ENCODE data around the gene ARG2. TPM values are rescaled to one million over a fixed set of nuclear protein-coding genes. Genes with fewer than 3 reads are reported as not detected.
A peak's percentile ranks its signal among the peaks of the same experiment; 100 is the strongest.

Gene ARG2
- total RNA-seq, 1 experiment from 2014 or later: 8.6 TPM

DNA sequence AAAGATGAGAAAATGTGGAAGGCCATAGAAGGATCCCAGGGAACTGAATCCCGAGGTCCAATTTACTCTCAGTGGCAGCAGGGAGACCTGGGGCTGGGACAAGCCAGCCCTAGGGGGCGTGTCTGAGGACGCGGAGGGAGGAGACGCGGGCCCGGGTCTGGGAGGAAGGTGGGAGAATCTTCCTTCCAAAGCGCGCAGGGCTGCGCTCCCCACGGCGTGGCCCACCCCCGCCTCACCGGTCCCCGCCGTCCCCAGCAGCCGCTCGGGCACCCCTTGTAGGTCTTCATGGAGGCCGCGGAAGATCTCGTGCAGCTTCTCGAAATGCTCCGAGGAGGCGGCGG, 54.4 kb downstream of the ARG2 start:
- H3K36me3 ChIP-seq (ENCODE audit: low read depth): peaks cover 26% of the 10 kb centered on the region
- H2AFZ ChIP-seq: peak overlapping the region; percentile 94
- H3F3A ChIP-seq (ENCODE audit: insufficient read depth, low read depth): peaks cover 31% of the 10 kb centered on the region
- peak overlapping the region; percentile 87 for H3K4me3 ChIP-seq
- no peaks in the 10 kb centered on the region for H3K9me2 ChIP-seq (ENCODE audit: insufficient read depth)
- no TSS peak for BruUV-seq (replicated peaks)
- peaks cover 45% of the 10 kb centered on the region for H4K20me1 ChIP-seq (ENCODE audit: insufficient read depth)
- H3K4me2 ChIP-seq: peak overlapping the region; percentile 98
- H3K9me3 ChIP-seq (ENCODE audit: insufficient read depth, low read depth): no peaks in the 10 kb centered on the region
- CTCF ChIA-PET: interaction anchor here (2.0 kb wide), 1 partner anchor 29 kb away, joined by 5 read pairs; no protein-coding TSS in a partner anchor
- POLR2A ChIA-PET (ENCODE audit: unreplicated experiment): no interaction called here
- H3K27me3 ChIP-seq (ENCODE audit: insufficient read depth, low read depth): no peaks in the 10 kb centered on the region
- intact Hi-C loops (cut with micrococcal nuclease; ENCODE audit: unreplicated experiment): loop anchor here (1.0 kb wide), 1 partner anchor 21 kb away; the partner anchor contains the start of gene RDH11
- peak; percentile 63 to 80 for DNase-seq
- peak overlapping the region; percentile 79 for H3K27ac ChIP-seq
- TF ChIP-seq CTCF (conservative IDR thresholded peaks at IDR 0.05): peak; percentile 55
- no peak for TF ChIP-seq EZH2 (IDR thresholded peaks at IDR 0.05; ENCODE audit: low read depth)
- peaks cover 17% of the 10 kb centered on the region for H3K4me1 ChIP-seq (replicated peaks; ENCODE audit: insufficient read depth)
- peaks cover 57% of the 10 kb centered on the region for H3K79me2 ChIP-seq (ENCODE audit: low read depth)

- peak within 1 kb of the TSS; percentile 94 for H2AFZ ChIP-seq
- peaks cover 36% of the 10 kb centered on the region for H3F3A ChIP-seq (ENCODE audit: insufficient read depth, low read depth)
- peaks cover 20% of the 10 kb centered on the region for H3K4me1 ChIP-seq (replicated peaks; ENCODE audit: insufficient read depth)
- peak; percentile 66 to 83 for DNase-seq
- H3K9me3 ChIP-seq (ENCODE audit: insufficient read depth, low read depth): no peaks in the 10 kb centered on the region
- peak within 1 kb of the TSS; percentile 79 for H3K27ac ChIP-seq
- intact Hi-C loops (cut with micrococcal nuclease; ENCODE audit: unreplicated experiment): loop anchor here (1.0 kb wide), 1 partner anchor 21 kb away; the partner anchor contains the start of gene RDH11
- BruUV-seq (replicated peaks): no TSS peak
- CTCF ChIA-PET: interaction anchor here (0.6 to 2.0 kb wide), 2 partner anchors 29 to 56 kb away, joined by 3 to 5 read pairs; no protein-coding TSS in a partner anchor
- no peaks in the 10 kb centered on the region for H3K9me2 ChIP-seq (ENCODE audit: insufficient read depth)
- H3K79me2 ChIP-seq (ENCODE audit: low read depth): peaks cover 57% of the 10 kb centered on the region
- peak within 1 kb of the TSS; percentile 98 for H3K4me2 ChIP-seq
- TF ChIP-seq EZH2 (IDR thresholded peaks at IDR 0.05; ENCODE audit: low read depth) (no peak), CTCF (conservative IDR thresholded peaks at IDR 0.05) (no peak; the same call in 1 of the 2 replicates)
- H3K36me3 ChIP-seq (ENCODE audit: low read depth): peaks cover 27% of the 10 kb centered on the region
- peaks cover 40% of the 10 kb centered on the region for H4K20me1 ChIP-seq (ENCODE audit: insufficient read depth)
- POLR2A ChIA-PET (ENCODE audit: unreplicated experiment): interaction anchor here (0.7 kb wide), 1 partner anchor 75 kb away, joined by 3 read pairs; the partner anchor contains the start of gene PIGH
- no peaks in the 10 kb centered on the region for H3K27me3 ChIP-seq (ENCODE audit: insufficient read depth, low read depth)
- H3K4me3 ChIP-seq: peak within 1 kb of the TSS; percentile 87
Measured at GRCh38 chr14:67674480-67675218, 54.9 kb downstream of the ARG2 start, which contains the start of gene VTI1B. VTI1B (minus strand) TSS chr14:67674632; CDS start chr14:67674489, 143 bp downstream.

- TF ChIP-seq CTCF (conservative IDR thresholded peaks at IDR 0.05) (no peak; the same call in 1 of the 2 replicates), EZH2 (IDR thresholded peaks at IDR 0.05; ENCODE audit: low read depth) (no peak)
- Histone ChIP-seq H3F3A (ENCODE audit: insufficient read depth, low read depth) (peaks cover 41% of the 10 kb centered on the region), H3K4me1 (replicated peaks; ENCODE audit: insufficient read depth) (peaks cover 26% of the 10 kb centered on the region), H4K20me1 (ENCODE audit: insufficient read depth) (peaks cover 35% of the 10 kb centered on the region), H3K27ac (peak overlapping the region; percentile 79), H3K4me2 (peak overlapping the region; percentile 98), H3K79me2 (ENCODE audit: low read depth) (peaks cover 51% of the 10 kb centered on the region), H3K36me3 (ENCODE audit: low read depth) (peaks cover 27% of the 10 kb centered on the region), H3K9me3 (ENCODE audit: insufficient read depth, low read depth) (no peaks in the 10 kb centered on the region), H3K9me2 (ENCODE audit: insufficient read depth) (no peaks in the 10 kb centered on the region), H3K4me3 (peak overlapping the region; percentile 87), H3K27me3 (ENCODE audit: insufficient read depth, low read depth) (no peaks in the 10 kb centered on the region), H2AFZ (peak overlapping the region; percentile 94)
- no peak for DNase-seq
- BruUV-seq (replicated peaks): TSS peak; percentile 73
- CTCF ChIA-PET: interaction anchor here (0.6 kb wide), 1 partner anchor 56 kb away, joined by 3 read pairs; no protein-coding TSS in a partner anchor
- intact Hi-C loops (cut with micrococcal nuclease; ENCODE audit: unreplicated experiment): no loop called here
- POLR2A ChIA-PET (ENCODE audit: unreplicated experiment): interaction anchor here (0.7 kb wide), 1 partner anchor 75 kb away, joined by 3 read pairs; the partner anchor contains the start of gene PIGH
Measured at GRCh38 chr14:67675219-67675582, 55.5 kb downstream of the ARG2 start.
